Stimulated activated CD8-positive, alpha-beta memory T cell treated with anti-CD3 and anti-CD28 coated beads, Interleukin-15, amount 100 ng/mL, for 1 hour (primary cell): ENCODE results near the gene ADGRG6.
"Not testable (repeated sequence)": the region's sequence is repeated elsewhere in the genome, so short reads cannot be mapped to it uniquely, and the experiment has no call there.

ENCODE experiments used
- DNase-seq: peaks from one replicate; pipeline ENCODE4 v3.0.0-alpha.2; 2020; ENCODE audit warnings: low read depth

The ADGRG6 gene

DNA sequence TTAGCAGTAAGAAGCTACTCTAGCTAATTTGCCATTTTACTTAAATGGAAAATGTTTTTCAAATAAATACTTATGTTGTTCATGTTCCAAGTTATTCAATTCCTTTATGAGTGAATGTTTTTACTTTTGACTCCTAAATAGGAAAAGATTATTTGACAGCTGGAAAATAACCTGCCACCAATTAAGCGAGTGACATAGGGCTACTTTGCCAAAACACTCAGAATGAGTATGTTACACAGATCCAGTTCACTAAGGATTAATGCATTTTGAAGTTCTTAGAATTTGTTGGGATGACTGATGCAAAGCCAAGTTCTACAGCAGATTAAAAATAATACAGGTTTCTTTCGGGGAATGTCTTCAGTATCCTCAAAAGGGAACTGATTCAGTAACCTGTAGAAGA lies 144.4 kb downstream of the ADGRG6 start:
- no peak for DNase-seq

GRCh38 chr6:142446576-142446975 lies 144.8 kb downstream of the ADGRG6 start:
- DNase-seq = no peak

DNA sequence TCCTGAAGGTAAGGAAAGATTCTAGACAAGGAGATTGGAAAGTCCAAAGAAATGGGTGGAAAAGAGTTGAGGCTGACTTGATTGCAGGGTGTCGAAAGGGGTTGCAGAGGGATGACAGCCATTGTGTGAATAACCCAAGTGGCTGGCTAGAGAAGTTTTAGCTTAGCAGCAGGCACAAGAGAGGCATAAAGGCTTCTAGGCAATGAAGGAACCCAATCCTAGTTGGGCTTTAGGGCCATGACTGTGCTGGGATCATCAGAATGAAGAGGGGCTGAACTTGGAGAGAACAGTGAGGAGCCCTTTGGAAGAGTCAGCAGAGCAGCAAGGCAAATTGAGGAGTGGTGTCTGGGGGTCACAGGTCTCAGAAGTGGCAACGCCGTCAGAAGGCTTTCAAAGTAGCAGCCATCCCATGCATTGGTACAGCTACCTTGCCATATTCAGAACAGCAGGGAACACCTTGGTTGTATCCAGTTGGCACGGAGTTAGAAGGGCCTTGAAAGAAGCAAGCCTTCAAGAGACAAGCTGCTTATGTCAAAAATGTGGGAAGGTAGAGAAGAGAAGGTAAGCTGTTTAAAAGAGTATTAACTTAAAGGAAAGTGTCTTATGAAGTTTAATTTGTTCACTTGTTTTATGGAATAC lies 146.4 kb downstream of the ADGRG6 start:
- no peak for DNase-seq

- DNase-seq = not testable (repeated sequence)
These were observed 149.0 kb downstream of the ADGRG6 start for GRCh38 chr6:142450856-142451255.

GRCh38 chr6:142452993-142453392 lies 151.2 kb downstream of the ADGRG6 start:
- no peak for DNase-seq

DNA sequence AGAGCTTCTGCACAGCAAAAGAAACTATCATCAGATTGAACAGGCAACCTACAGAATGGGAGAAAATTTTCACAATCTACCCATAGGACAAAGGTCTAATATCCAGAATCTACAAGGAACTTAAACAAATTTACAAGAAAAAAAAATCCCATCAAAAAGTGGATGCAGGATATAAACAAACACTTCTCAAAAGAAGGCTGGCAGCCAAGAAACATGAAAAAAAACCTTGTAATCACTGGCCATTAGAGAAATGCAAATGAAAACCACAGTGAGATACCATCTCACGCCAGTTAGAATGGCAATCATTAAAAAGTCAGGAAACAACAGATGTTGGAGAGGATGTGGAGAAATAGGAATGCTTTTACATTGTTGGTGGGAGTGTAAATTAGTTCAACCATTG lies 152.4 kb downstream of the ADGRG6 start:
- DNase-seq = not testable (repeated sequence)

GRCh38 chr6:142454848-142455247 lies 153.0 kb downstream of the ADGRG6 start:
- not testable (repeated sequence) for DNase-seq

GRCh38 chr6:142455957-142456589 lies 154.3 kb downstream of the ADGRG6 start:
- DNase-seq = no peak

DNA sequence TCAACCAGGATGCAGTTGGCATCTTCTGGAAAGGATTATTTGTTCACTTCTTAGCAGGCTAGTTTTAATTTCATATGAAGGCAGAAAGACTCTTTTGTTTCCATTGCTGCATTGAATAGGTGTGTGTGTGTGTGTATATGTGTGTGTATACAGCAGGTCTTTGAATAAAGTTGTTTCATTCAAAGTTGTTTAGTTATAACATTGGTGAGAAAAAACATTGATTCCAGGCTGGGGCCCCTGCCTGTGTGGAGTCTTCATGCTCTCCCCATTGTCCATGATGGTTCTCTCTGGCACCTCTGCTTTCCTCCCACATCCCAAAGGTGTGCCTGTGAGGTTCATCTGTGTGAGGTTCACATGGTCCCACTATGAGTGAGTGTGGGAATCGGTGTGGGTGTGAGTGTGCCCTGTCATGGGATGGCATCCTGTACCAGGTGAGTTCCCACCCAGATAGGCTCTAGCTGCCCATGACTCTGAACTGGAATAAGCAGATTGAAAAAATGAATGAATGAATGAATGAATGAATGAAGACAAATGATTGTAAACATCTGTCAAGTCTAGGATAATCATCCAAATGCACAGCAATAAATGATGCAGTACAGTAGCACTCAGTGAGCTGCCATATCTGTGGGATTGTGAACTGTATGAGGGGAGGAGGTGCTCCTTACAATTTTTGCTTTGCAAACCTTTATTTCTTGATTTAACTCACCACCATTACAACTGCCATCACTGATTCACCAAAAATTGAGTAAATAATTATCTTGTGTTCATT lies 156.0 kb downstream of the ADGRG6 start:
- DNase-seq = no peak

DNA sequence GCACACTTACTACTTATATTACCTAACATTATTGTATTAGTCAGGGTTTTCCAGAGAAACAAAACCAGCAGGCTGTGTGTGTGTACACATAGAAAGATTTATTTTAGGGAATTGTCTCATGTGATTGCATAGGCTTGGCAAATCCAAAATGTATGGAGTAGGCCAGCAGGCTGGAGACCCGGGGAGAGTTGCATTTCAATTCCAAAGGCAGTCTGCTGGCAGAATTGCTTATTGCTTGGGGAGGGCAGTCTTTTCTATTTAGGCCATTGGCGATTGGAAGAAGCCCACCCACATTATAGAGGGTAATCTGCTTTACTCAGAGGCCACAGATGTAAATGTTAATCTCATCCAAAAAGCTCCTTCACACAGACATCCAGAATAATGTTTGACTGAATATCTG lies 157.0 kb downstream of the ADGRG6 start:
- no peak for DNase-seq

DNA sequence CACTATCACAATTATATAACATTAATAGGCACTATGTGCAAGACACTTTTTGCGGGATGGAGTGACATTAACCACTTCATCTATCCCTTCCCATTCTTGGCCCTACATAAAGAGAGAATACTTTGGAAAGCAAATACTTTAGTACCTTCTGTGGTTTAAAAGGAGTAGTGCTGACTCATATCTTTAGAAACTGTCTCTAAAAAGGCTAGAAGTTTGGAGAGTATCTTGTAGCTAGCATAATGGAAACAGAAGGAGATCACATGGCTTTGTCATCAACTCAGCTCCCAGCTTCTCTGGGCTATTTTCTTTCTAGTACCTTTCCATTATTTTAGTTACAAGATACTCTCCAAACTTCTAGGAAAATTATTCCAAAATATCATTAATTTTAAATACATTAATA lies 157.5 kb downstream of the ADGRG6 start:
- no peak for DNase-seq

GRCh38 chr6:142462260-142462659 lies 160.5 kb downstream of the ADGRG6 start:
- no peak for DNase-seq

DNA sequence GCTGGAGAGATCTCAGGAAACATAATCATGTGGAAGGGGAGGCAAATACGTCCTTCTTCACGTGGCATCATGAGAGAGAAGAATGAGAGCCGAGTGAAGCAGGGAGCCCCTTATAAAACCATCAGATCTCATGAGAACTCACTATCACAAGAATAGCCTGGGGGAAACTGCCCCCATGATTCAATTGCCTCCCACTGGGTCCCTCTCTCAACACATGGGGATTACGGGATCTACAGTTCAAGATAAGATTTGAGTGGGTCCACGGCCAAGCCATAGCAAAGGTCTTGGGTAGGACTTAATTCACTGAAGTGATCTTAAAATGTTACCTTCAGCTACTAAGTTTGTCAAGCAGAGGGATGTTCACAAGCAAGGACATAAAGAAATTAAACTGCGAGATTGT lies 162.2 kb downstream of the ADGRG6 start:
- no peak for DNase-seq

DNA sequence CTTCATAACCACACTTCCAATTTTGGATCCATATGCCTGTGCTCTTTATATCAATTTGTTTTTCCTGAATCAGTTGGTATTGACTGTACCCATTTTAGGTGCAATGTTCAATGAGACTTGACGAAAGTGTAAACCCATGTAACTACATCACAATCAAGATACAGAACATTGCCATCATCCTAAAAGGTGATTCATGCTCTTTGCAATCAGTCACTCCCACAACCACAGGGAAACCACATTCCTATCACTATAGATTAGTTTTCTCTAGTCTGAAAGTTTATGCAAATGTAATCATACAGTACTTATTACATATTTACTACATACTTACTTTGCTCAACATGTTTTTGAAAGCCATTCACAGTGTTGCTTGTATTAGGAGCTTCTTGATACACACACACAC lies 167.4 kb downstream of the ADGRG6 start:
- no peak for DNase-seq

DNA sequence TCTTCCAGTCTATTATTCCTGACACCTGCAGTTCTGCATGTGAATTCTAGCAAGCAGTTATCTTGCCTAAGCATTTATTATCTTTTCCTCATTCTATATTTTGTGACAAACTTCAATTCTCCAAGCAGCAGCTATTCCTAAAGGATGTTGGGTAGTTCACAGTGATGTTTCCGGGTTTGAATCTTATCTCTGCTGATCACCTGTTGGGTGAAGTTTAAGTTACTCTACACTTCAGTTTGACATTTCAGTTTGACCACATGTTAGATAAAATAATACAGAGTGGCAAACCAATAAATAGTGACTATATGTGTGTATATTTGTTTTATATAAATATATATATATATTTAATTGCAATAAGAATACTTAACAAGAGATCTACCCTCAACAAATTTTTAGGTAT lies 168.6 kb downstream of the ADGRG6 start:
- no peak for DNase-seq

DNA sequence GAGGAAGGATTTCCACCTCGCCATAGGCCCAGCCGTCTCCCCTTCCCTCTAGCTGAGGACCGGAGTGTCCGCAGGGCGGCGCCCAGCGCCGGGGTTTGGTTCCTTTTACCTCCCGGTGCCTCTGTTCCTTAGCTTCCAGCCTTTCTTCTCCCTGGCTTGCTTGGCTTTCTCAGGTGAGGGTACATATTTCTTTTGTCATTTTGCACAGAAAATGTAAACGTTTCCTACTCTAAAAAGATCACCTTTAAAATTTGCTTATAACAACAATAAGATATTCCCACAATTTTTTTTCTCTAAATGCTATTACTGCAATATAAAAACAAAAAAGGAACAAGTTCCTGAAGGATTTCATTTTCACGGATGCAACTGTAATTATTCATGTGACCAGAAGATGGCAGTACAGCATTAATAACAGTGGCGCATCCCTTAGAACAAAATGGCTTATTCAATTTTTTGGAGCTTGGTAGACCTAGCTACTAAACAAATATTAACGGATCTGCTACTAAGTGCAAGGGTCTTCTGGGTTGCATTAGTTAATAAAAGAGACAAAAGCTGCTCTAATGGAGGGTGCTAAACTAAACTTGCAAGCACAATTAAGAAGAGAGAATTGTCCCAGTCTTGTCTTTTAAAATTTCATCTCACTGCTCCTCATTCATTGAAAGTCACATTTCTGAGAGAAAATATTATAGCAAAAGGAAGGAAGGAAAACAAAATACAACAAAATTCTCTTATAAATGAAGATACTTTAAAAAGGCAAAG lies 172.9 kb downstream of the ADGRG6 start:
- no peak for DNase-seq

GRCh38 chr6:142476452-142476851 lies 174.6 kb downstream of the ADGRG6 start:
- DNase-seq = no peak

DNA sequence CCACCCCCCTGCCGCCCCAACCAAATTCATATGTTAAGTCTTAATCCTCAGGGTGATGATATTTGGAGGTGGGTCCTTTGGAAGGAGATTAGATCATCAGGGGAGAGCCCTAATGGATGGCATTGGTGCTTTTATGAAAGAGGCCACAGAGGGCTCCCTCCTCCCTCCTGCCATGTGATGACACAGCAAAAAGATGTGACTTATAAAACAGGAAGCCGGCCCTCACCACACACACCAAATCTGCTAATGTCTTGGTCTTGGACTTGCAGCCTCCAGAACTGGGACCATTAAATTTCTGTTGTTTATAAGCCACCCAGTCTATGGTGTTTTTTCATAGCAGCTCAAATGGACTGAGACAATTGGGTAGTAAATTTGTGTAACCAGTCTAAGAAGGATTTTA lies 176.3 kb downstream of the ADGRG6 start:
- no peak for DNase-seq

GRCh38 chr6:142481466-142481865 lies 179.7 kb downstream of the ADGRG6 start:
- no peak for DNase-seq

GRCh38 chr6:142482249-142482648 lies 180.4 kb downstream of the ADGRG6 start:
- no peak for DNase-seq

- DNase-seq = no peak
These were observed 181.2 kb downstream of the ADGRG6 start for GRCh38 chr6:142482974-142483373.

DNA sequence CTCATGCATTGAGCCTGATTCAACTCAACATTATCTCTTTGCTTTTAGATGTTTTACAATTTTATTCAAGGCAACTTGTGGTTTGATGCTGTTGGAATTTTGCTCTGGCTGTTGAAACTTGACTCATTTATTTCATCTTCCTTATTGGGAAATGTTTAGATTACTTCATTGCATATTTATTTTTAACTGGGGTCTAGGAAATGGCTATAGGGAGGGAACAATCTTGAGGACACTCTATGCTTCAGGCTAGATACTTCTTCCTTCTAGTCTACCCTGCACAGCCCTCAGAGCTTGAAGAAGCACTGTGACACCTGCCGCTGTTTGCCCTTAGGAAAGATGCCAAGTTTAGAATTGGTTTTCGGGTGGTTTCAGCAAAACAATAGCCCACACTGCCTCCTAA lies 183.4 kb downstream of the ADGRG6 start:
- no peak for DNase-seq
